Measurements from ENCODE around the gene CDK5RAP2.
A peak's percentile ranks its signal among the peaks of the same experiment; 100 is the strongest.
"Not testable (repeated sequence)": the region's sequence is repeated elsewhere in the genome, so short reads cannot be mapped to it uniquely, and the experiment has no call there.

Gene CDK5RAP2

GRCh38 chr9:120580051-120580896 lies at the start of gene CDK5RAP2:
TSS of gene CDK5RAP2 (minus strand) at chr9:120580167. CDS start at chr9:120579978, 189 bp downstream.
- DNase-seq = peak; percentile 97

DNA sequence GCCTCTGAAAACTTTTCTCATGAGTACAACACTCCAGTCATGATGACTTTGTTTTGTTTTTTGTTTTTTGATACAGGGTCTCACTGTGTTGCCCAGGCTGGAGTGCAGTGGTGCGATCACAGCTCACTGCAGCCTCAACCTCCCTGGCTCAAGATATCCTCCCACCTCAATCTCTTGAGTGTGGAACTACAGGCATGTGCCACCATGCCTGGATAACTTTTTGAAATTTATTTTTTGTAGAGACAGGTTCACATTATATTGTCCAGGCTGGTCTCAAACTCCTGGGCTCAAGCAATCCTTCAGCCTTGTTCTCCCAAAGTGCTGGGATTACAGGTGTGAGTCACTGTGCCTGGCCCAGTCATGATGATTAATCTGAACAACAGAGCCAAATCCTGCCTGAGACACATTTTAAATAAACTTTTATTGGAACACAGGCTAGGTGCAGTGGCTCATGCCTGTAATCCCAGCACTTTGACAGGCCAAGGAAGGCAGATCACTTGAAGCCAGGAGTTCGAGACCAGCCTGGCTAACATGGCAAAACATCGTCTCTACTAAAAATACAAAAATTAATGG lies 49.0 kb upstream of the CDK5RAP2 start:
- DNase-seq = not testable (repeated sequence)

GRCh38 chr9:120628207-120628924 lies 48.4 kb upstream of the CDK5RAP2 start:
- no peak for DNase-seq

- DNase-seq = no peak
These were observed 47.1 kb upstream of the CDK5RAP2 start for GRCh38 chr9:120627073-120627472.

- no peak for DNase-seq
These were observed 46.5 kb upstream of the CDK5RAP2 start for GRCh38 chr9:120626512-120626911.

GRCh38 chr9:120625222-120625621 lies 45.3 kb upstream of the CDK5RAP2 start:
- no peak for DNase-seq

- DNase-seq = no peak
These were observed 42.8 kb upstream of the CDK5RAP2 start for GRCh38 chr9:120622790-120623189.

GRCh38 chr9:120621941-120622340 lies 42.0 kb upstream of the CDK5RAP2 start:
- DNase-seq = no peak

DNA sequence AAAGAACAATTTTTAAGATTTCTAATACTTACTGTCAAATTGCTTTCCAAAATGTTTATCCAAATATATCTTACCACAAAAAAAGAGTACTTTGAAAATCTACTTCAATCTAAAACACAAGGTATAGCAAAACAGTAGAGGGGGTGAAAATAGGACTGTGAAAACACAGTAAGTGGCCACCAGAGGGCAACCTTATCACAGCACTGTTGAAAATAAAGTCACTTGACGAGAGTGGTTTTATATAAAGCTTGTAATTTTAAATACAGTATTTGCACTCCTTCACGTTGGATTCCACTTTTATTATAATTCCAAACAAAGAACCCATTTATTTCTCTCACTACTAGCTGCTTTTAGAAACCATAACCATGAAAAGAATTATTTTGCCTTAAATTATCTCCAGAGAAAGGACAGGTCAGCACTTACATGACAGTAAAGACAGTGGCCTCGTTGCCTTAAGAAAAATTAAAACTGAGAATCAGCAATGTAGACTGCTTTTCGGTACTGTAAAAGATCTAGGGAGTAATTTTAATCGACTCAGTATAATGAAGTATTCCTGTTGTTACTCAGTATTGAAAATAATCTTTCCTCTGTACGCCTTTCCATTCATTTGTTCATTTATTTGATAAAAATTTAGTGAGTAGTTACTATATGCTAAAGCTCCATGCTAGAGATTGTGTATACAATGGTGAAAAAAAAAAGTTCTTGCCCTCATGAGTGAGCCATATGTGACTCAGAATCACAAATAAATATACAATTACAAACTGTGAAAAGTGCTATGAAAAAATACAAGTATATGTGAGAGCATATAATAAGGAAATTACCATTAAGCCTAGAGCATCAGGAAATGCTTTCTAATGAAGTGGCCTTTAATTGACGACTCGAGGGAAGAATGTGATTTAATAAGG lies 40.0 kb upstream of the CDK5RAP2 start:
- peak; percentile 63 for DNase-seq

DNA sequence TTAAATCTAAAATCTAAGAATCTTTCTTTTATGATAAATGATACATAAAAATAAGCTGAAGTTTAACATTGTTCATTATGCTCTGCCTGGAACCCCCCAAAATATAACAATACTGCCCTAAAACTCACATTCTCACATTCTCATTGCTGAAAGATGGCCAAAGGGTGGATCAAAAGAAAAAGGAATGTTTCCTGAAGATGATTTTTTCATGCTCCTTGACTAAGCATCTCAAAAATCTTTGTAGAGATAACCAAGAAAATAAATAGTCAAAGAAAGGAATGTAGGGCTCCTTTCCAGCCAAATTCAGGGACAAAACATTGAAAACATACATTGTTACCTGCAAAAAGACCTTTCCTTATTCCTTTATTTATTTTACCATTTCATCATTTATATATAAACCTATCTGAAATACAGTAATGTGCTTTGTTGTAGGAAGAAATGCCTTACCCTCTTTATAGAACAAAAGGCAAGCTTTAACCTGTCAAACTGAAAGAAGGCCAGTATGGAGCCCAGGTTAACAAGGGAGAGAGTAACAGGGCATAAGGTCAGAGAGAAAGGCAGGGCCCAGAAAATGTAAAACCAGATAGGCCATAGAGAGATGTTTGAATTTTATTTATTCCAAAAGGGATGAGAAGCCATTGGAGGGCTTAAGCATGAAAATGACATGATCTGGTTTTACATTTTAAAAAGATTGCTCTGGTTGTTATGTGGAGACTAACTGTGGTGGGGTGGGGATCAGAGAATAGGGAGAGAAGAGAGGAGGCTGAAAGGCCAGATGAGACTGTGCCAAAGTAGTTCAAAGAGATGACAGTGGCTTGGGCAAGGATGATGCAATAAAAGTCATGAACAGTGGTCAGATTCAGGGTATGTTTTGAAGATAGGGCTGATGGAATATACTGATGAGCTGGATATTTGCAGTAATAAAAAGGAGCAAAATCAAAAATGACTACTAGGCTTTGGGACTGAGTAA lies 37.3 kb upstream of the CDK5RAP2 start:
- DNase-seq = no peak

DNA sequence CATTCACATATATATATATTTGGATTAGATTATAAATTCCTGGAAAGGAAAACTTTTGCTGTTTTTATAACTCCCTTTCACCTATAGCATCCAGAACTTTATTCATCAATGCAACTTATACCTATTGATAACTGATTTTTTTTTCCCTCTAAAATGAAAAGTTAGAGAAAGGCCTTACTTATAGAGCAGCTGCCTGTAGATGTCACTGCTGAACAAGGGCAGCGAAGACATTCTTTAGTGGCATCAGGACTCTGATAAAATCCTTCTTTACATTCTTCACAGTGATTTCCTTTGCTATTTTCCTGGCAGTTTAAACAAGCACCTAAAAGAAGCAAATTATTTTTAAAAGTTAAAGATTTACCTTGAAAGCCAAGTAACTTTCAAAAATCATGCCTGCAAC lies 32.3 kb upstream of the CDK5RAP2 start:
- no peak for DNase-seq

DNA sequence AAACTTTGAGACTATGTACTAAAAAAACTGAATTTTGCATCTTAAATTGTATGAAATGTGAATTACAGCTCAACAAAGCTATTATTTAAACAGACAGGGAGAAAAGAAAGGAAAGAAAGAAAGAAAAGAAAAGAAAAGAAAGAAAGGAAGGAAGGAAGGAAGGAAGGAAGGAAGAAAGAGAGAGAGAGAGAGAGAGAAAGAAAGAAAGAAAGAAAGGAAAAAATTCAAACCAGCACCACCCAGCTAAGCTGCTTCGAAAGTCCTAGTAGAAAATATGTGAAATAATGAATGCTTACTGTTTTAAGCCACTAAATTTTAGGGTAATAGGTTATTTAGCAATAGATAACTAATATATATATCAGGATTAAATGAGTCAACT lies 31.7 kb upstream of the CDK5RAP2 start:
- no peak for DNase-seq

DNA sequence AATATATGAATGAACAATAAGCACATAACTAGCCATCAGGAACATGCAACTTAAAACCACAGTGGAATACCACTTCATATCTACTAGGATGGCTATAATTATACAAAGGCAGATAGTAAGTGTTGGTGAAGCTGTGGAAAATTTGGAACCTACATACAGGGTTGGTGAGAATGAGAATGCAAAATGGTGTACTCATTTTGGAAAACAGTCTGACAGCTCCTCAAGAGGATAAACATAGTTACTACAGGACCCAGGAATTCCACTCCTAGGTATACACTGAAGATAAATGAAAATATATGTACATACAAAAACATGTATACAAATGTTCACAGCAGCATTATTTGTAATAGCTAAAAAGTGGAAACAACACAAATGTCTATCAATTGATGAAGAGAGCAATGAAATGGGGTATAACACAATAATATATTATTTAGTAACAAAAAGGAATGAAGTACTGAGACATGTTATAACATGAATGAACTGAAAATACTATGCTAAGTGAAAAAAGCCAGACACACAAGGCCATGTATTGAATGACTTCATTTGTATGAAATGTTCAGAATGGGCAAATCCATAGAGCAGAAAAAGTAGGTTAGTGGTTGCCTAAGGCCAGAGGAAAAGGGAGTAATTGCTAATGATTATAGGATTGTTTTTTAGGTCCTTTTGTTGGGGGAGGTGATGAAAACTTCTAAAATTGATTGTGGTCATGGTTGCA lies 31.2 kb upstream of the CDK5RAP2 start:
- DNase-seq = no peak

GRCh38 chr9:120609636-120610035 lies 29.7 kb upstream of the CDK5RAP2 start:
- DNase-seq = no peak

- DNase-seq = no peak
These were observed 28.5 kb upstream of the CDK5RAP2 start for GRCh38 chr9:120608421-120608820.

DNA sequence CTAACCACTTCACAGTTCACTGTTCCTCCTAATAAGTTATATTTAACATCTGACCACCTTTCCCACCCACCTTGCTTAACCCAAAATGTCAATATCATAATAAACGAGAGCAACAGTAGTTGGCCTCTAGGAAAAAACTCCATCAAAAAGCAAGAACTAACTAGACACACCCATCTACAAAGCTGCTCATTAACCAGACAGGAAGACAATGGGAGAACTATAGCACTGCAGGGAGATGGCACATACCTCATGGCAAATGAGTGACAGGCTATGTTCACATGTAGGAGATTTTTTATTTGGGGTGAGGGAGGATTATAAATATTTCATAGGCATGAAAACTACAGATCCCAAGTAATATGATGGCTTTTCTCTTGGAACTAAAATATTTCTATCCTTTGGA lies 23.6 kb upstream of the CDK5RAP2 start:
- no peak for DNase-seq

- no peak for DNase-seq
These were observed 23.0 kb upstream of the CDK5RAP2 start for GRCh38 chr9:120603010-120603409.

DNA sequence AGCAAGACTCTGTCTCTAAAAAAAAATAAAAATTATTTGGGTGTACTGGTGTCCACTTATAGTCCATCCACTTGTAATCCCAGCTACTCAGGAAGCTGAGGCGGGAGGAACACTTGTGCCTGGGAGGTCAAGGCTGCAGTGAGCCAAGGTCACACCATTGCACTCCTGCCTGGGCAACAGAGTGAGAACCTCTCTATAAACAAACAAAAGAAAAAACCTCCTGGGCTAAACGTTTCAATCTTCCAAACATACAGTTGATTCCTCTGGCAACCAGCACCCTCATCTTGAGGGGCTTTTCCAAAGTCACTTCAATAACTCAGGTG lies 13.9 kb upstream of the CDK5RAP2 start:
- no peak for DNase-seq

GRCh38 chr9:120593250-120593954 lies 13.4 kb upstream of the CDK5RAP2 start:
- no peak for DNase-seq

DNA sequence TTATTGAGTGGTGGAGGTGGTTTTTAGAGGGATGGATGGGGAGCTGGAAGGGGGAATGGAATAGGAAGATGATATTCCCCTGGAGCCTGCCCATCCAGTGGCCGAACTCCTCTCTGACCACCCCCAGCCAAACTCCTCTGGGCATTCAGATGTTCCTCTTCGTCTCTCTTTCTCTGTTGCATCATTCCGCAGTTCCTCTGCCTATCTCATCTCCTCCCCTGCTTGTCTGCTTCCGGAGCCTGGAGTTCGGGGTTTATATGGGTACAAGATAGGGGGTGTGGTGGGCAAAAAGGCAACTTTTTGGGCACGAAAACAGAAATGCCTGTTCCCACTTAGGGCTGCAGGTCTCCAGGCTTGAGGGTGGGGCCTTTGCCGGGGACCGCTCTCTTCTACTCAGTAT lies 12.2 kb upstream of the CDK5RAP2 start:
- no peak for DNase-seq

Data from activated CD4-positive, alpha-beta T cell treated with anti-CD3 and anti-CD28 coated beads, Interleukin-2, amount 50 U/mL, for 16 hours (primary cell).